Heart right ventricle (tissue), 16 donors: ENCODE data around the gene TPRA1. TPM values are rescaled to one million over a fixed set of nuclear protein-coding genes. Genes with fewer than 3 reads are reported as not detected.

Experiments
- ATAC-seq, 8 donors: fragments of 200-7000 bp; cut with Tn5 transposase; one replicate each; pipeline ENCODE4 v1.9.1; 2020; ENCODE audit warnings: mild to moderate bottlenecking in 8 of 8, moderate library complexity in 8 of 8, moderate number of reproducible peaks in 1 of 8
- DNase-seq, 2 donors: peaks; one replicate each; pipeline ENCODE4 v3.0.0-alpha.2; 2020
- H3K27ac ChIP-seq, 10 donors: fragments of 200-600 bp; sonication (generic) in 2 of 10; one replicate each; pipeline versions ENCODE4 v1.5.0 to v1.8.0; 2020 to 2022; ENCODE audit warnings: mild to moderate bottlenecking in 3 of 10
- H3K27me3 ChIP-seq, 7 donors: fragments of 200-600 bp; one replicate each; pipeline ENCODE4 v1.8.0; 2021 to 2022; ENCODE audit warnings: mild to moderate bottlenecking in 2 of 7
- H3K36me3 ChIP-seq, 9 donors: fragments of 200-600 bp; sonication (generic) in 1 of 9; one replicate each; pipeline versions ENCODE4 v1.5.0 to v1.8.0; 2020 to 2022; ENCODE audit warnings: mild to moderate bottlenecking in 2 of 9
- H3K4me1 ChIP-seq, 9 donors: fragments of 200-600 bp; sonication (generic) in 1 of 9; one replicate each; pipeline versions ENCODE4 v1.5.0 to v1.8.0; 2020 to 2022; ENCODE audit warnings: mild to moderate bottlenecking in 4 of 9
- H3K4me3 ChIP-seq, 10 donors: fragments of 200-600 bp; sonication (generic) in 2 of 10; one replicate each; pipeline versions ENCODE4 v1.5.0 to v1.8.0; 2020 to 2022; ENCODE audit warnings: mild to moderate bottlenecking in 7 of 10, moderate library complexity in 2 of 10
- H3K9me3 ChIP-seq, 11 donors: fragments of 200-600 bp in 10 of 11; sonication (generic) in 2 of 11; one replicate each; pipeline versions ENCODE4 v1.5.0 to v1.8.0; 2013 to 2022; ENCODE audit warnings: mild to moderate bottlenecking in 2 of 11, control low read depth in 1 of 11, moderate library complexity in 1 of 11
- WGBS, 2 donors: extraction: QIAGEN DNeasy Blood & Tissue Kit; methylation state at CpG; one replicate each; pipeline ENCODE4 v1.1.7; 2013; ENCODE audit warnings: inconsistent platforms in 1 of 2; 5-methylcytosine and 5-hydroxymethylcytosine counted together
- intact Hi-C, 10 donors: fragments of 100-400 bp; cut with DNase I; formaldehyde crosslinking; loops; one replicate each; pipeline versions ENCODE4 v1.11.1 to v1.14.2; 2022
- polyA plus RNA-seq, 2 donors: library from polyadenylated mRNA; stranded (reverse); fragments of 200-250 nt; gene quantifications; one replicate each; pipeline ENCODE4 v1.2.3, GENCODE V29; 2013
- total RNA-seq, 10 donors: library from RNA; stranded (reverse); fragmentation: NEBNext Ultra II Directional in 3 of 10; extraction: Animal tissue kit (Norgen Biotek cat#: 25700) in 3 of 10; gene quantifications; one replicate each; pipeline versions ENCODE4 v1.2.1 to v1.2.4, GENCODE V29; 2021 to 2023
- TF ChIP-seq, protein P1 (sequence below), 9 donors: fragments of 200-600 bp; sonication (generic) in 2 of 9; IDR thresholded peaks; one replicate each; pipeline versions ENCODE4 v1.5.0 to v1.8.0; 2021 to 2022; ENCODE audit warnings: antibody characterized with exemption in 9 of 9, mild to moderate bottlenecking in 5 of 9, moderate library complexity in 1 of 9
- donor health status: Arrhythmogenic right ventricular cardiomyopathy.
- donor health status: ischemic (EF 13 %, LVEDD 7.1; RV severe dilation, severe dysfunction).
- donor health status: healthy with polysubstance abuse.
- donor health status: DM: no; HTN: yes; CAD: no.
- donor health status: DM: no; HTN: no; CAD: no.
- donor health status: ischemic (EF 25% LVEDD 6.9; RV normal size, moderate dysfunction).
- donor health status: ischemic (EF 25% LVEDD 5.7; RV mildly dilated, moderate dysfunction).
- donor health status: healthy.
- donor health status: DM: yes; HTN: yes; CAD: no.
- donor health status: Ischemic cardiomyopathy.
- donor health status: ischemic (EF 35%, LVEDD 5.7; RV mildly dilated, moderate dysfunction).
- donor health status: nonischemic (EF 11% LVEDD 7.7; RV severe dilation, severe dysfunction).
- donor health status: DM: yes; HTN: yes; CAD: no.
- donor health status: PGD.
- donor health status: ischemic (EF 29% LVEDD 5.4; RV normal size, mild dysfunction).
- donor health status: nonischemic (EF 23%, LVEDD 6.1; RV moderate dilation, normal function).

The TPRA1 gene
- total and polyA plus RNA-seq, 12 donors = 11.0 to 26.0 (median 17.3) TPM

DNA sequence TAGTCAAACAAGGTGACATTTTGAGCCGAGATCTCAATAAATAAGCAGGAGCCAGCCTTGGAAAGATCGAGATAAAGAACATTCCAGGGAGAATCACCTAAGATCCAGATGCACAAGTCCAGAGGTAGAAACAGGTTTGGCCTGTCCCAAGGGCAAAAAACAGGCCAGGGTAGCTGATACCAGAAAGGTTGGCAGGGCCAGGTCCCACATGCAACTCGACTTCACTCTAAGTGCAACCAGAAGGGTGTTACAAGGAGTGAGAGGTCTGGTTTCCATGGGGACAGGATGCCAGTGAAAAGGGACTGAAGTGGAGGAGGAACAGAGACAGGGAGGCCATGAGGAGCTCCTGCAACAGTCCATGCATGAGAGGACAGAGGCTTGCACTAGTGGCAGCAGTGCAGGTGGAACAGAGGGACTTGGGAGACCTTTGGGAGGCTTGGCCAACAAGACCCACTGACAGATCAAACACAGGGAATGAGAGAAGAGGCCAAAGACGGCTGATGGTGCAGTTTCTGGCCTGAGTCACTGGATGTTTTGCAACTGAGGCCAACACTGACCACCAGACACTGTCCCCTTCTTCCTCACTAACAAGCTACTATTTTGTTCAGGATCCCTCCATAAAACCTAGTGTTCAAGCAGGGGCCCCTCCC is 5.2 kb downstream of the TPRA1 start:
- intact Hi-C loops = loop anchor here in 1 of 10 donors (10.0 kb wide), 1 partner anchor 250 kb away; no protein-coding TSS in a partner anchor
- ATAC-seq = no peak
- Histone ChIP-seq H3K36me3 (peaks cover 0 to 17% (median 0%) of the 10 kb centered on the region in 9 donors), H3K27ac (no peak overlapping the region), H3K4me3 (no peak overlapping the region), H3K27me3 (no peaks in the 10 kb centered on the region), H3K9me3 (no peaks in the 10 kb centered on the region), H3K4me1 (peaks cover 12 to 48% (median 41%) of the 10 kb centered on the region in 9 donors)
- TF ChIP-seq, protein P1, sequence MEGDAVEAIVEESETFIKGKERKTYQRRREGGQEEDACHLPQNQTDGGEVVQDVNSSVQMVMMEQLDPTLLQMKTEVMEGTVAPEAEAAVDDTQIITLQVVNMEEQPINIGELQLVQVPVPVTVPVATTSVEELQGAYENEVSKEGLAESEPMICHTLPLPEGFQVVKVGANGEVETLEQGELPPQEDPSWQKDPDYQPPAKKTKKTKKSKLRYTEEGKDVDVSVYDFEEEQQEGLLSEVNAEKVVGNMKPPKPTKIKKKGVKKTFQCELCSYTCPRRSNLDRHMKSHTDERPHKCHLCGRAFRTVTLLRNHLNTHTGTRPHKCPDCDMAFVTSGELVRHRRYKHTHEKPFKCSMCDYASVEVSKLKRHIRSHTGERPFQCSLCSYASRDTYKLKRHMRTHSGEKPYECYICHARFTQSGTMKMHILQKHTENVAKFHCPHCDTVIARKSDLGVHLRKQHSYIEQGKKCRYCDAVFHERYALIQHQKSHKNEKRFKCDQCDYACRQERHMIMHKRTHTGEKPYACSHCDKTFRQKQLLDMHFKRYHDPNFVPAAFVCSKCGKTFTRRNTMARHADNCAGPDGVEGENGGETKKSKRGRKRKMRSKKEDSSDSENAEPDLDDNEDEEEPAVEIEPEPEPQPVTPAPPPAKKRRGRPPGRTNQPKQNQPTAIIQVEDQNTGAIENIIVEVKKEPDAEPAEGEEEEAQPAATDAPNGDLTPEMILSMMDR (IDR thresholded peaks at IDR 0.05) = no peak
- 65 to 71% methylated on average over 4 of the region's 4 CpGs for WGBS, 2 donors
- DNase-seq = no peak

DNA sequence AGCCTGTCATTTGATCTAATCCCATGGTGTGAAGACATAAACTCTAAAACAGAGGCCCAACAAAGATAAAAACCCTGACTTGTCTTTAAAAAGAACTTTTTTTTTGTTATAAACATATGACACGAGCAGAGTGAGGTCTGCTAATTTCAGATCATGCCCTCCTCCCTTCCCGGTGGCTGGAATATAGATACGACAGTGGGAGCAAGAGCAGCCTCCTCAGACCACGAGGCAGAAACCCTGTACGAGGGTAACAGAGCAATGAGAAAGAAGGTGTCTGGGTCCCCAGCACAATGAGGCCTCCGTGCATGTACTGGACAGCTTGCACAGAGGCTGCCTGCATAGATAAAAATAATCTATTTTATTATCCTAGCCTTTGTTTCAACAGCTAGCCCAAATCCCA is 5.8 kb downstream of the TPRA1 start:
- Histone ChIP-seq H3K4me1 (peaks cover 12 to 48% (median 44%) of the 10 kb centered on the region in 9 donors), H3K9me3 (no peaks in the 10 kb centered on the region), H3K36me3 (peaks cover 0 to 23% (median 0%) of the 10 kb centered on the region in 9 donors), H3K27me3 (no peaks in the 10 kb centered on the region), H3K4me3 (no peak overlapping the region), H3K27ac (no peak overlapping the region)
- DNase-seq (no peak), ATAC-seq (no peak)
- TF ChIP-seq, protein P1 (IDR thresholded peaks at IDR 0.05) = no peak
- intact Hi-C loops = loop anchor here in 1 of 10 donors (10.0 kb wide), 1 partner anchor 250 kb away; no protein-coding TSS in a partner anchor
- 91 to 94% methylated on average over 6 of the region's 6 CpGs for WGBS, 2 donors

DNA sequence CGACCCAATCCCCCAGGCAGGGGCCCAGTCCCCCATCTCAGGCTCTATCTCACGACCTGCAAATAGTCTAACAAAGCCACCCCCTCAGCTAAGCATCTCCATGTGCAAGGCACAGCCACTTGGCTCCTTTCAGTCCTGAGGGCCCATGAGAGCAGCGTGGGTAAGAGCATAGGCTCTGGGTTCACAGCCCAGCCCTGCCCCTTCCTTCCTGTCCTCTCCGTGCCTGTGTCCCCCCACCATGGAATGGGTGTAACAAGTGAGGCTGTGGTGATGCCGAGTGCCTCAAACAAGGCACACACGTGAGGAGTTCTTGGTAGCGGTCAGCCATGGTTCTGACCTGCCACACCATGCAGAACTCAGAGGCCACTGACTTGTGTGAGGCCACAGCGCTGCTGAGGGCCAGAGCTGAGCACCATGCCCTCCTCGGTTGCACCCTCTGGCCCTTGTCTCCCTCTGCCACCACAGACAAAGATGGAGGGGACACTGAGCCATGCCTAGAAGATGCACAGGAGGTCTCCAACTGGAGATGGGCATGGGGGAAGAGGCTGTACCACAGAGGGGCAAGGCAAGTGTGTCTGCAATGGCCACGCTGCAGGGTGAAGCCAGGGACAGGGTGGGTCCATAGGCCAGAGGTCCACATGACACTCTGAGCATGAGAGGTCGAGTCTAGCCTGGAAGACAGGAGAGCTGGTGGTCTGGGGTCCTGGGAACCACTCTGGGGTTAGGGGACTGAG is 10.0 kb downstream of the TPRA1 start:
- H3K27ac ChIP-seq = no peak overlapping the region
- TF ChIP-seq, protein P1 (IDR thresholded peaks at IDR 0.05) = no peak
- H3K4me1 ChIP-seq = peaks cover 0 to 15% (median 7%) of the 10 kb centered on the region in 9 donors
- H3K27me3 ChIP-seq = no peaks in the 10 kb centered on the region
- H3K4me3 ChIP-seq = no peak overlapping the region
- ATAC-seq (no peak), DNase-seq (no peak)
- intact Hi-C loops = loop anchor here in 1 of 10 donors (10.0 kb wide), 1 partner anchor 254 kb away; no protein-coding TSS in a partner anchor
- WGBS, 2 donors = 80 to 90% methylated on average over 11 of the region's 11 CpGs
- peaks cover 0 to 56% (median 6%) of the 10 kb centered on the region in 9 donors for H3K36me3 ChIP-seq
- no peaks in the 10 kb centered on the region for H3K9me3 ChIP-seq

DNA sequence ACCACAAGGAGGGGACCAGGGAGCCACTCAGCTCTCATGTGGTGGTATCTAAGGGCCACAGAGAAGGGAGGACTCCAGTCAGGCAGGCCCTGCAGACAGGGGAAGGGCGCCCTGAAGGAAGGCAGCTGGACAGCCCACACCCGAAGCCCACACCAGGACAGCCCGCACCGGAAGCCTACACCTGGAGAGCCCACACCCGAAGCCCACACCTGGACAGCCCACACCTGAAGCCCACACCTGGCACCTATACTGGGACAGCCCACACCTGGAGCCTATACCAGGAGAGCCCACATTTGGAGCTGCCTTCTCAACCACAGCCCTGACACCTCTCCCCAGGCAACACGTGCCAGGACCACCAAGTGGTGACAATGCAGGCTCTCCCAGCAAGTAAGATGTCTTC is 11.7 kb downstream of the TPRA1 start:
- ATAC-seq (no peak), DNase-seq (no peak)
- no peaks in the 10 kb centered on the region for H3K27me3 ChIP-seq
- TF ChIP-seq, protein P1 (IDR thresholded peaks at IDR 0.05) = no peak
- H3K4me3 ChIP-seq = no peak overlapping the region
- intact Hi-C loops = loop anchor here in 6 of 10 donors (5.0 to 10.0 kb wide), 4 partner anchors 113 to 396 kb away; no protein-coding TSS in a partner anchor
- H3K36me3 ChIP-seq = peaks cover 0 to 64% (median 11%) of the 10 kb centered on the region in 9 donors
- 91 to 93% methylated on average over 6 of the region's 6 CpGs for WGBS, 2 donors
- H3K4me1 ChIP-seq = peaks cover 2 to 17% (median 9%) of the 10 kb centered on the region in 9 donors
- H3K27ac ChIP-seq = no peak overlapping the region
- H3K9me3 ChIP-seq = no peaks in the 10 kb centered on the region
